ENCODE data around the gene CXXC5. TPM values are rescaled to one million over a fixed set of nuclear protein-coding genes. Genes with fewer than 3 reads are reported as not detected.

The CXXC5 gene
- total RNA-seq, 1 donor from 2014 or later, result 151 TPM

GRCh38 chr5:139669662-139670368 lies 21.7 kb downstream of the CXXC5 start:
- Mint-ChIP-seq H3K9me3 (ENCODE audit: unreplicated experiment) (no peaks in the 10 kb centered on the region), H3K4me3 (ENCODE audit: unreplicated experiment) (peak overlapping the region; percentile 65), H3K36me3 (ENCODE audit: low read depth, unreplicated experiment) (peaks cover 8% of the 10 kb centered on the region), H3K27ac (ENCODE audit: unreplicated experiment) (peak overlapping the region; percentile 77), H3K4me1 (ENCODE audit: low read depth, unreplicated experiment) (peaks cover 59% of the 10 kb centered on the region), H3K27me3 (ENCODE audit: low read depth, unreplicated experiment) (no peaks in the 10 kb centered on the region)
- H3K4me2 ChIP-seq (ENCODE audit: low read length), result peak overlapping the region; percentile 82
- H3K27me3 ChIP-seq (ENCODE audit: insufficient read depth, low read length), result no peaks in the 10 kb centered on the region
- no peak overlapping the region for H3K4me3 ChIP-seq (ENCODE audit: insufficient read depth, low read depth, low read length)
- peak overlapping the region; percentile 59 for H3K27ac ChIP-seq (ENCODE audit: low read depth, low read length)
- TF ChIP-seq EZH2 (IDR thresholded peaks at IDR 0.05; ENCODE audit: insufficient read depth, low read length), result no peak
- TF ChIP-seq CTCF (IDR thresholded peaks at IDR 0.05; ENCODE audit: insufficient read depth, low read depth, low read length), result no peak
- peaks cover 77% of the 10 kb centered on the region for H4K20me1 ChIP-seq (ENCODE audit: insufficient read depth, low read length)
- peaks cover 99% of the 10 kb centered on the region for H3K79me2 ChIP-seq (ENCODE audit: insufficient read depth, low read length)
- no peaks in the 10 kb centered on the region for H3K36me3 ChIP-seq (ENCODE audit: insufficient read depth, low read length)
- DNase-seq (ENCODE audit: low read depth), result no peak
- no peak for FAIRE-seq
- no peaks in the 10 kb centered on the region for H3K9me3 ChIP-seq (ENCODE audit: insufficient read depth, low read depth, low read length)
- peaks cover 75% of the 10 kb centered on the region for H3K4me1 ChIP-seq (ENCODE audit: insufficient read depth, low read length)
- no peak overlapping the region for H2AFZ ChIP-seq (ENCODE audit: low read depth, low read length)
- H3K9ac ChIP-seq (ENCODE audit: low read length), result peak overlapping the region; percentile 82

- Mint-ChIP-seq H3K36me3 (ENCODE audit: low read depth, unreplicated experiment) (peaks cover 8% of the 10 kb centered on the region), H3K4me3 (ENCODE audit: unreplicated experiment) (peak overlapping the region; percentile 65), H3K27me3 (ENCODE audit: low read depth, unreplicated experiment) (no peaks in the 10 kb centered on the region), H3K27ac (ENCODE audit: unreplicated experiment) (peak overlapping the region; percentile 77), H3K9me3 (ENCODE audit: unreplicated experiment) (no peaks in the 10 kb centered on the region), H3K4me1 (ENCODE audit: low read depth, unreplicated experiment) (peaks cover 65% of the 10 kb centered on the region)
- FAIRE-seq (no peak), DNase-seq (ENCODE audit: low read depth) (peak; percentile 68)
- Histone ChIP-seq H3K9ac (ENCODE audit: low read length) (peak overlapping the region; percentile 82), H3K4me1 (ENCODE audit: insufficient read depth, low read length) (peaks cover 76% of the 10 kb centered on the region), H4K20me1 (ENCODE audit: insufficient read depth, low read length) (peaks cover 77% of the 10 kb centered on the region), H3K79me2 (ENCODE audit: insufficient read depth, low read length) (peaks cover 99% of the 10 kb centered on the region), H3K9me3 (ENCODE audit: insufficient read depth, low read depth, low read length) (no peaks in the 10 kb centered on the region), H3K27ac (ENCODE audit: low read depth, low read length) (peak overlapping the region; percentile 59), H3K4me3 (ENCODE audit: insufficient read depth, low read depth, low read length) (no peak overlapping the region), H3K27me3 (ENCODE audit: insufficient read depth, low read length) (no peaks in the 10 kb centered on the region), H3K4me2 (ENCODE audit: low read length) (peak overlapping the region; percentile 82), H2AFZ (ENCODE audit: low read depth, low read length) (no peak overlapping the region), H3K36me3 (ENCODE audit: insufficient read depth, low read length) (no peaks in the 10 kb centered on the region)
- TF ChIP-seq EZH2 (IDR thresholded peaks at IDR 0.05; ENCODE audit: insufficient read depth, low read length) (no peak), CTCF (IDR thresholded peaks at IDR 0.05; ENCODE audit: insufficient read depth, low read depth, low read length) (peak; percentile 36)
Observed at GRCh38 chr5:139670369-139671095, 22.4 kb downstream of the CXXC5 start.
